SK-N-SH treated with all-trans-retinoic acid at 6 μM for 48 hours (cell line): Measurements from ENCODE around the gene XPR1.

Source experiments
- ARNTL ChIP-seq: fragments of 450-650 bp; formaldehyde crosslinking; IDR thresholded peaks from 2 replicates; pipeline ENCODE4 v1.5.0; 2020; ENCODE audit warnings: low read depth, mild to moderate bottlenecking, moderate library complexity, borderline replicate concordance
- CSDC2 ChIP-seq: fragments of 250-450 bp; sonication (Bioruptor Pico); IDR thresholded peaks from 2 replicates; pipeline ENCODE4 v1.5.0; 2020; ENCODE audit warnings: mild to moderate bottlenecking, moderate library complexity
- GLIS3 ChIP-seq: fragments of 250-450 bp; sonication (Bioruptor Pico); IDR thresholded peaks from 2 replicates; pipeline ENCODE4 v1.5.0; 2020; ENCODE audit warnings: mild to moderate bottlenecking, moderate library complexity
- OSR1 ChIP-seq: fragments of 250-450 bp; sonication (Bioruptor Pico); IDR thresholded peaks from 2 replicates; pipeline ENCODE4 v1.8.0; 2022; ENCODE audit warnings: moderate library complexity, mild to moderate bottlenecking, inconsistent platforms
- RARB ChIP-seq: fragments of 250-450 bp; sonication (Bioruptor Pico); IDR thresholded peaks from 2 replicates; pipeline ENCODE4 v1.8.0; 2021; ENCODE audit warnings: mild to moderate bottlenecking, moderate library complexity
- TOX ChIP-seq: fragments of 250-450 bp; sonication (Bioruptor Pico); IDR thresholded peaks from 2 replicates; pipeline ENCODE4 v1.8.0; 2021; ENCODE audit warnings: mild to moderate bottlenecking, moderate library complexity, borderline replicate concordance
- ZNF8 ChIP-seq: fragments of 450-650 bp; formaldehyde crosslinking; IDR thresholded peaks from 2 replicates; pipeline ENCODE4 v1.5.0; 2020; ENCODE audit warnings: mild to moderate bottlenecking, moderate library complexity
- TF ChIP-seq, protein P1 (sequence below): fragments of 250-450 bp; sonication (Bioruptor Pico); IDR thresholded peaks from 2 replicates; pipeline ENCODE4 v1.5.1; 2020; ENCODE audit warnings: low read depth, mild to moderate bottlenecking, moderate library complexity

DNA sequence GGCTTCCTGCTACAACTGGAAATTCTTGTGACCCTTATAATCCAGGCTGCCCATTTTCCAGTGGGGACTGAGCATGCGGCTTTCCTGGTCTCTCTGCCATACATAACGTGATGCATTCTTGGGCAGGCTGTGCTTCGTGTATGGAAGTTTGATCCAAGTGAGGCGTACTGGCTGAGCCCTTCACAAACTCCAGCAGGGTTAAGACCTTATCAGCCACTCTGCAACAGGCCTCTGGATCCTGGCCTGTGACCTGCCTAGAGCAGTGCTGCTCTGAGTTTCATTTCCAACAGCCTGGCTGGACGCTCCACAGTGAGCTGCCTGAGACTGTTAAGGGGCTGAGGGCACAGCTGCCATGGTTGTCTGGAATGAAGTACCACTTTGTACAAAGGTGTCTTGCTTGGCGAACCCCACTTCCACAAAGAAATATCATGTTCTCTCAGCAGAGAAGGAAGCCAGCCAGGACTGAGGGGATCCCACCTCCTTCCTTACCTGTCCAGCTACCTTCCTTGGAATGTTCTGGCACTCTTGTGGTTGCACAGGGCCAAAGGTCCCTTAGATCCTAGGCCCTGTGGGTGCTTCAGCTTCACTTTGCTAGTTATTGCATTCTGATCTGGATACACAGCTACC is 28.5 kb upstream of the XPR1 start:
- TF ChIP-seq, protein P1, sequence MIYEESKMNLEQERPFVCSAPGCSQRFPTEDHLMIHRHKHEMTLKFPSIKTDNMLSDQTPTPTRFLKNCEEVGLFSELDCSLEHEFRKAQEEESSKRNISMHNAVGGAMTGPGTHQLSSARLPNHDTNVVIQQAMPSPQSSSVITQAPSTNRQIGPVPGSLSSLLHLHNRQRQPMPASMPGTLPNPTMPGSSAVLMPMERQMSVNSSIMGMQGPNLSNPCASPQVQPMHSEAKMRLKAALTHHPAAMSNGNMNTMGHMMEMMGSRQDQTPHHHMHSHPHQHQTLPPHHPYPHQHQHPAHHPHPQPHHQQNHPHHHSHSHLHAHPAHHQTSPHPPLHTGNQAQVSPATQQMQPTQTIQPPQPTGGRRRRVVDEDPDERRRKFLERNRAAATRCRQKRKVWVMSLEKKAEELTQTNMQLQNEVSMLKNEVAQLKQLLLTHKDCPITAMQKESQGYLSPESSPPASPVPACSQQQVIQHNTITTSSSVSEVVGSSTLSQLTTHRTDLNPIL (CRISPR knock-in tag): no peak
- TF ChIP-seq ZNF8: no peak
- no peak for TF ChIP-seq OSR1 (CRISPR knock-in tag)
- TF ChIP-seq ARNTL (CRISPR knock-in tag): no peak
- no peak for TF ChIP-seq CSDC2
- no peak for TF ChIP-seq TOX
- no peak for TF ChIP-seq RARB (CRISPR knock-in tag)
- TF ChIP-seq GLIS3 (CRISPR knock-in tag): no peak
